K562 (cell line): ENCODE measurements around the gene F11R. TPM values are rescaled to one million over a fixed set of nuclear protein-coding genes. Genes with fewer than 3 reads are reported as not detected.
A peak's percentile ranks its signal among the peaks of the same experiment; 100 is the strongest.

Source experiments
- ARNT ChIP-seq, 2 experiments: fragments of 450-650 bp; IDR thresholded peaks; 2 replicates each; pipeline ENCODE4 v1.6.1; 2016; ENCODE audit warnings: mild to moderate bottlenecking in 1 of 2
- CHD1 ChIP-seq: fragments of 200-600 bp; sonication (generic); IDR thresholded peaks from one replicate; pipeline ENCODE4 v1.6.1; 2012; ENCODE audit warnings: mild to moderate bottlenecking, moderate library complexity, low read length, inconsistent platforms
- CREB1 ChIP-seq, 2 experiments: sonication (generic) in 1 of 2; formaldehyde crosslinking in 1 of 2; IDR thresholded peaks; 2 replicates each; pipeline versions ENCODE4 v1.6.1 to v1.8.0; 2012 to 2022; ENCODE audit warnings: inconsistent platforms in 1 of 2, mild to moderate bottlenecking in 1 of 2, missing genetic modification reagents in 1 of 2, moderate library complexity in 1 of 2
- LARP7 ChIP-seq: fragments of 450-650 bp; IDR thresholded peaks from 2 replicates; pipeline ENCODE4 v1.6.1; 2016
- PRPF4 ChIP-seq: fragments of 200-400 bp; formaldehyde crosslinking; IDR thresholded peaks from one replicate; pipeline ENCODE4 v1.6.1; 2017; ENCODE audit warnings: low read length, low read depth, mild to moderate bottlenecking; ENCODE audit not compliant: insufficient read depth, poor library complexity, severe bottlenecking
- RBM14 ChIP-seq: fragments of 200-400 bp; formaldehyde crosslinking; IDR thresholded peaks from 2 replicates; pipeline ENCODE4 v1.6.1; 2018; ENCODE audit warnings: low read depth, mild to moderate bottlenecking, low read length, moderate library complexity, borderline replicate concordance; ENCODE audit not compliant: insufficient read depth
- SLC30A9 ChIP-seq: fragments of 250-450 bp; sonication (Bioruptor Pico); IDR thresholded peaks from 2 replicates; pipeline ENCODE4 v1.8.0; 2022; ENCODE audit warnings: mild to moderate bottlenecking, moderate library complexity
- TAF1 ChIP-seq: IDR thresholded peaks from 2 replicates; pipeline ENCODE4 v1.6.1; 2011; ENCODE audit warnings: mild to moderate bottlenecking, low read length, moderate library complexity; ENCODE audit not compliant: insufficient read depth, control insufficient read depth, severe bottlenecking; ENCODE audit errors: extremely low read depth
- TAF9B ChIP-seq: fragments of 450-650 bp; IDR thresholded peaks from 2 replicates; pipeline ENCODE4 v1.6.1; 2018; ENCODE audit warnings: mild to moderate bottlenecking; ENCODE audit not compliant: partially characterized antibody
- TAL1 ChIP-seq: fragments of 450-650 bp; IDR thresholded peaks from 2 replicates; pipeline ENCODE4 v1.6.1; 2016; ENCODE audit warnings: mild to moderate bottlenecking
- TBP ChIP-seq: optimal IDR thresholded peaks from 2 replicates; pipeline ENCODE3; 2011; ENCODE audit warnings: low read depth, low read length, improper control_type of control experiment
- TCF3 ChIP-seq: sonication (generic); formaldehyde crosslinking; IDR thresholded peaks from 2 replicates; pipeline ENCODE4 v1.4.0; 2020; ENCODE audit warnings: mild to moderate bottlenecking, missing genetic modification reagents
- TRIM28 ChIP-seq: fragments of 450-650 bp; IDR thresholded peaks from 2 replicates; pipeline ENCODE4 v1.6.1; 2017
- ZNF24 ChIP-seq: fragments of 450-650 bp; IDR thresholded peaks from 2 replicates; pipeline ENCODE4 v1.6.1; 2016
- ZSCAN32 ChIP-seq: fragments of 450-650 bp; formaldehyde crosslinking; IDR thresholded peaks from 2 replicates; pipeline ENCODE4 v1.4.0; 2020; ENCODE audit warnings: mild to moderate bottlenecking, moderate library complexity
- polyA plus RNA-seq, 8 experiments: library from polyadenylated mRNA; depleted of rRNA in 4 of 8; stranded (reverse) in 5 of 8; unstranded in 3 of 8; fragments of >200 nt; fragmentation: Nextera tagmentation in 2 of 8; fragmentation: Illumina TruSeq in 1 of 8; extraction: Ambion mirVana in 2 of 8; extraction: Trizol in 1 of 8; gene quantifications; 2 replicates each; pipeline versions ENCODE4 v1.2.1 to v1.2.3, GENCODE V29; 2011 to 2014; ENCODE audit warnings: inconsistent platforms in 1 of 8, missing spikeins in 1 of 8
- total RNA-seq, 7 experiments: library from RNA; depleted of rRNA in 6 of 7; stranded (reverse); fragments of >200 nt in 6 of 7; fragmentation: Illumina TruSeq in 2 of 7; extraction: Trizol in 2 of 7; gene quantifications; 2 replicates each; pipeline versions ENCODE4 v1.2.1 to v1.2.3, GENCODE V29; 2011 to 2021; ENCODE audit warnings: low replicate concordance in 1 of 7
- TF ChIP-seq, protein P1 (sequence below): conservative IDR thresholded peaks from 2 replicates; pipeline ENCODE4 v1.6.1; 2011; ENCODE audit warnings: low read depth, mild to moderate bottlenecking, low read length; ENCODE audit not compliant: control insufficient read depth
- TF ChIP-seq, protein P2 (sequence below): IDR thresholded peaks from 2 replicates; pipeline ENCODE4 v1.6.1; 2016; ENCODE audit warnings: missing genetic modification characterization, missing compliant biosample characterization
- TF ChIP-seq, protein P3 (sequence below): fragments of 150-350 bp; IDR thresholded peaks from 2 replicates; pipeline ENCODE4 v1.6.1; 2014; ENCODE audit warnings: low read depth, mild to moderate bottlenecking, low read length, borderline replicate concordance
- TF ChIP-seq, protein P4 (sequence below): sonication (generic); formaldehyde crosslinking; IDR thresholded peaks from 2 replicates; pipeline ENCODE4 v1.4.0; 2020; ENCODE audit warnings: mild to moderate bottlenecking, missing genetic modification reagents

Gene F11R
- total and polyA plus RNA-seq, 9 of the 15 experiments (the other 6 are each of a cell fraction or from before 2014, with no cell fraction given) = 27.4 to 187 (median 52.5) TPM

DNA sequence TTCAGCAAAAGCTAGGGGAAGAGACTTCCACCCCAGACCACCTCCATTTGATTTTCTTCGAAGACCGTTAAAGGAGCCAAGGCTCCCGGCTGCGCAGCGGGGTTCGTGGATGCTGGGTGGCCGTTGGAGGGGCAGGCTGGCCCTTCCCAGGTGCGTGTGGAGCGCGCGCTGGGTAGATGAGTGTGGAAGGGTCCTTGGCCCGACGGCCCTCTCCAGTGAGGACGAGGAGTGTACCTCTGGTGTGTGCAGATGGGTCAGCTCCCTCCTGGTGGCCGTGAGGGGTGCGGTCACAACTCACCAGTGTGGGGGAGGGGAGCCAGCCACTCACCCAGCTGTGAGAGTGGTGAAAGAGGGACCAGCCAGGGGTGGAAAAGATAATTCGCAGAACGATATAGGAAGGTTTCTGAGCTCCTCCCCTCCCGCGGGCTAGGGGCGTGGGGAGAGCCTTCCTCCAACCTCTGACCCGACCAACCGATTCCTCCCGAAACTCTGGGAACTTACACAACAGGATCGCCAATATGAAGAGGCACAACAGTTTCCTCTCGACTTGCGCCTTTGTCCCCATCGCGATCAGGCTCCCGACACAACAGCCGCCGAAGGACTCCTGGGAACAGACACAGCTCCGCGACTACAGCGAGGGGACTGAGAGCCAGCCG, at the start of gene F11R (continued):
- TF ChIP-seq TCF3 (CRISPR knock-in tag) (peak; percentile 90), TAF1 (peak; percentile 81), LARP7 (no peak; the same call in 1 of the 2 replicates), TBP (peak; percentile 70), TAL1 (peak; percentile 65; the same call in 1 of the 2 replicates), CHD1 (no peak), SLC30A9 (CRISPR knock-in tag) (no peak), TAF9B (peak; percentile 93), ZNF24 (peak; percentile 44; the same call in 1 of the 2 replicates), PRPF4 (peak; percentile 52), TRIM28 (peak; percentile 63; the same call in 1 of the 2 replicates), ZSCAN32 (CRISPR knock-in tag) (peak; percentile 89), ARNT (IDR thresholded peaks at IDR 0.05) (peak in 1 of 2 experiments; percentile 55; a peak in 2 of 4 replicates), RBM14 (no peak), CREB1 (IDR thresholded peaks at IDR 0.05) (peak; percentile 73), CREB1 (CRISPR knock-in tag; IDR thresholded peaks at IDR 0.05) (peak; percentile 53; the same call in 1 of the 2 replicates)
- TF ChIP-seq, protein P1, sequence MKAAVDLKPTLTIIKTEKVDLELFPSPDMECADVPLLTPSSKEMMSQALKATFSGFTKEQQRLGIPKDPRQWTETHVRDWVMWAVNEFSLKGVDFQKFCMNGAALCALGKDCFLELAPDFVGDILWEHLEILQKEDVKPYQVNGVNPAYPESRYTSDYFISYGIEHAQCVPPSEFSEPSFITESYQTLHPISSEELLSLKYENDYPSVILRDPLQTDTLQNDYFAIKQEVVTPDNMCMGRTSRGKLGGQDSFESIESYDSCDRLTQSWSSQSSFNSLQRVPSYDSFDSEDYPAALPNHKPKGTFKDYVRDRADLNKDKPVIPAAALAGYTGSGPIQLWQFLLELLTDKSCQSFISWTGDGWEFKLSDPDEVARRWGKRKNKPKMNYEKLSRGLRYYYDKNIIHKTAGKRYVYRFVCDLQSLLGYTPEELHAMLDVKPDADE = peak; percentile 76
- TF ChIP-seq, protein P2, sequence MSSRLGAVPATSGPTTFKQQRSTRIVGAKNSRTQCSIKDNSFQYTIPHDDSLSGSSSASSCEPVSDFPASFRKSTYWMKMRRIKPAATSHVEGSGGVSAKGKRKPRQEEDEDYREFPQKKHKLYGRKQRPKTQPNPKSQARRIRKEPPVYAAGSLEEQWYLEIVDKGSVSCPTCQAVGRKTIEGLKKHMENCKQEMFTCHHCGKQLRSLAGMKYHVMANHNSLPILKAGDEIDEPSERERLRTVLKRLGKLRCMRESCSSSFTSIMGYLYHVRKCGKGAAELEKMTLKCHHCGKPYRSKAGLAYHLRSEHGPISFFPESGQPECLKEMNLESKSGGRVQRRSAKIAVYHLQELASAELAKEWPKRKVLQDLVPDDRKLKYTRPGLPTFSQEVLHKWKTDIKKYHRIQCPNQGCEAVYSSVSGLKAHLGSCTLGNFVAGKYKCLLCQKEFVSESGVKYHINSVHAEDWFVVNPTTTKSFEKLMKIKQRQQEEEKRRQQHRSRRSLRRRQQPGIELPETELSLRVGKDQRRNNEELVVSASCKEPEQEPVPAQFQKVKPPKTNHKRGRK (tag) = no peak
- TF ChIP-seq, protein P3, sequence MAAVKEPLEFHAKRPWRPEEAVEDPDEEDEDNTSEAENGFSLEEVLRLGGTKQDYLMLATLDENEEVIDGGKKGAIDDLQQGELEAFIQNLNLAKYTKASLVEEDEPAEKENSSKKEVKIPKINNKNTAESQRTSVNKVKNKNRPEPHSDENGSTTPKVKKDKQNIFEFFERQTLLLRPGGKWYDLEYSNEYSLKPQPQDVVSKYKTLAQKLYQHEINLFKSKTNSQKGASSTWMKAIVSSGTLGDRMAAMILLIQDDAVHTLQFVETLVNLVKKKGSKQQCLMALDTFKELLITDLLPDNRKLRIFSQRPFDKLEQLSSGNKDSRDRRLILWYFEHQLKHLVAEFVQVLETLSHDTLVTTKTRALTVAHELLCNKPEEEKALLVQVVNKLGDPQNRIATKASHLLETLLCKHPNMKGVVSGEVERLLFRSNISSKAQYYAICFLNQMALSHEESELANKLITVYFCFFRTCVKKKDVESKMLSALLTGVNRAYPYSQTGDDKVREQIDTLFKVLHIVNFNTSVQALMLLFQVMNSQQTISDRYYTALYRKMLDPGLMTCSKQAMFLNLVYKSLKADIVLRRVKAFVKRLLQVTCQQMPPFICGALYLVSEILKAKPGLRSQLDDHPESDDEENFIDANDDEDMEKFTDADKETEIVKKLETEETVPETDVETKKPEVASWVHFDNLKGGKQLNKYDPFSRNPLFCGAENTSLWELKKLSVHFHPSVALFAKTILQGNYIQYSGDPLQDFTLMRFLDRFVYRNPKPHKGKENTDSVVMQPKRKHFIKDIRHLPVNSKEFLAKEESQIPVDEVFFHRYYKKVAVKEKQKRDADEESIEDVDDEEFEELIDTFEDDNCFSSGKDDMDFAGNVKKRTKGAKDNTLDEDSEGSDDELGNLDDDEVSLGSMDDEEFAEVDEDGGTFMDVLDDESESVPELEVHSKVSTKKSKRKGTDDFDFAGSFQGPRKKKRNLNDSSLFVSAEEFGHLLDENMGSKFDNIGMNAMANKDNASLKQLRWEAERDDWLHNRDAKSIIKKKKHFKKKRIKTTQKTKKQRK = no peak
- TF ChIP-seq, protein P4, sequence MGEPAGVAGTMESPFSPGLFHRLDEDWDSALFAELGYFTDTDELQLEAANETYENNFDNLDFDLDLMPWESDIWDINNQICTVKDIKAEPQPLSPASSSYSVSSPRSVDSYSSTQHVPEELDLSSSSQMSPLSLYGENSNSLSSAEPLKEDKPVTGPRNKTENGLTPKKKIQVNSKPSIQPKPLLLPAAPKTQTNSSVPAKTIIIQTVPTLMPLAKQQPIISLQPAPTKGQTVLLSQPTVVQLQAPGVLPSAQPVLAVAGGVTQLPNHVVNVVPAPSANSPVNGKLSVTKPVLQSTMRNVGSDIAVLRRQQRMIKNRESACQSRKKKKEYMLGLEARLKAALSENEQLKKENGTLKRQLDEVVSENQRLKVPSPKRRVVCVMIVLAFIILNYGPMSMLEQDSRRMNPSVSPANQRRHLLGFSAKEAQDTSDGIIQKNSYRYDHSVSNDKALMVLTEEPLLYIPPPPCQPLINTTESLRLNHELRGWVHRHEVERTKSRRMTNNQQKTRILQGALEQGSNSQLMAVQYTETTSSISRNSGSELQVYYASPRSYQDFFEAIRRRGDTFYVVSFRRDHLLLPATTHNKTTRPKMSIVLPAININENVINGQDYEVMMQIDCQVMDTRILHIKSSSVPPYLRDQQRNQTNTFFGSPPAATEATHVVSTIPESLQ = 0 out of 2 replicates have a peak, but pooled peaks have one; percentile 52
